Nephron (organoid): ENCODE measurements around the gene KLHL29.

Experiments used
- H3K27ac Mint-ChIP-seq, 3 experiments: 2 replicates each; pipeline ENCODE4 v1.8.0; 2020; ENCODE audit warnings: mixed read lengths in 3 of 3, mild to moderate bottlenecking in 2 of 3, moderate library complexity in 1 of 3
- H3K27me3 Mint-ChIP-seq: 2 replicates; pipeline ENCODE4 v1.8.0; 2021; ENCODE audit warnings: low read depth, mild to moderate bottlenecking, moderate library complexity, mixed read lengths
- H3K36me3 Mint-ChIP-seq: 2 replicates; pipeline ENCODE4 v1.8.0; 2020; ENCODE audit warnings: low read depth, mixed read lengths
- H3K4me1 Mint-ChIP-seq: 2 replicates; pipeline ENCODE4 v1.8.0; 2020; ENCODE audit warnings: mixed read lengths
- H3K4me3 Mint-ChIP-seq, 3 experiments: 2 replicates each; pipeline ENCODE4 v1.8.0; 2020; ENCODE audit warnings: mild to moderate bottlenecking in 3 of 3, mixed read lengths in 3 of 3, moderate library complexity in 2 of 3
- H3K9me3 Mint-ChIP-seq: 2 replicates; pipeline ENCODE4 v1.8.0; 2020; ENCODE audit warnings: mixed read lengths
- TF ChIP-seq, protein P1 (sequence below), 3 experiments: fragments of 200-600 bp; sonication (generic); IDR thresholded peaks; one replicate each; pipeline ENCODE4 v1.5.0; 2021; ENCODE audit warnings: antibody characterized with exemption in 3 of 3; ENCODE audit not compliant: unreplicated experiment in 3 of 3

KLHL29 gene

DNA sequence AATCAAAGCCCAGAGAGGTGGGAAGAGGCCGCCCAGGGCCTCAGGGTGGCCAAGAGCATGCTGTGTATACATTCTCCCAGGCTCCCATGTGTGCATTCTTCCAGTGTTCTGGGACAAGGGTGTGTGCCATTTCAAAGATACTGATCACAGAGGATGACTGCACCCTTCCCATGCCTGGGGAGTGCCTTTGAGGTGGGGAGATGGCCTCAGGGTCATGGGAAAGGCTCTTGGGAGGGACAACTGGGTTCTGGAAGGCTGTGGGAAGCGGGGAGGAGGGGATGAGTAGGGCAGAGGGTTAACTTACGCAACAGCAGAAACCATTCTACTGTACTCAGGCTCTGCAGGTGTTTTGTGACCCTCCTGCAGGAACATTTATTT, 40.9 kb downstream of the KLHL29 start:
- H3K27me3 Mint-ChIP-seq: no peaks in the 10 kb centered on the region

DNA sequence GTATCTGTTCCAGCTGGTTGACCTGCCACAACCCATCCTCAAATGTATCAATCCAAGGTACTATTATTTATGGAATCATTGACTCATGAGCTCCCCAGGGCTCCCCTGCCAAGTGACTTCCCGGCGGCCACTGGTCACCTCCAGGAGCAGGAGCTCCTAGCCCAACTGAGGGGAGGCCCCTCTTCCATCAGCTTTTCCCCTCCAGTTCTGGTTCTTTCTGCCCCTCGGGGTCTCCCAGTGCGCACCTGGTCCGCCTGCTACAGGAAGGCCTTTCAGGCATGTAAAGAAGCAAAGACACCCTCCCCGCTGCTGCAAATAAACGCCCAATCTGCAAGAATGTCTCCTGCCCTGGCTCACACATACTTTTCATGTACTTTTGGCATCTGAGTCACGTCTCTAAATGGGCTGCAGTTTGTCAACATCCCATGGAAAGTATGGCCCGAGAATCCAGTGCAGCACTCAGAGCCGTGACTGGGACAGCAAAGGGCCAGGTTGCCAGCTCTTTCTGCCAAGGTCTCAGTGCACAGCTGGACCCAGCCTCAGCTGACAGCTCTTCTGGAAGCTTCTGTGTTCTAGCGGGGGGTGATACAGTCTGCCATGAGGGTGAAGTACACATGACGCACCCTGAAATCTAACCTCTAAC, 41.4 kb downstream of the KLHL29 start:
- Mint-ChIP-seq H3K4me3 (no peak overlapping the region), H3K9me3 (no peaks in the 10 kb centered on the region), H3K27ac (peak overlapping the region in 2 of 3 experiments; percentile 25 to 49), H3K27me3 (no peaks in the 10 kb centered on the region), H3K4me1 (peaks cover 45% of the 10 kb centered on the region), H3K36me3 (no peaks in the 10 kb centered on the region)
- TF ChIP-seq, protein P1, sequence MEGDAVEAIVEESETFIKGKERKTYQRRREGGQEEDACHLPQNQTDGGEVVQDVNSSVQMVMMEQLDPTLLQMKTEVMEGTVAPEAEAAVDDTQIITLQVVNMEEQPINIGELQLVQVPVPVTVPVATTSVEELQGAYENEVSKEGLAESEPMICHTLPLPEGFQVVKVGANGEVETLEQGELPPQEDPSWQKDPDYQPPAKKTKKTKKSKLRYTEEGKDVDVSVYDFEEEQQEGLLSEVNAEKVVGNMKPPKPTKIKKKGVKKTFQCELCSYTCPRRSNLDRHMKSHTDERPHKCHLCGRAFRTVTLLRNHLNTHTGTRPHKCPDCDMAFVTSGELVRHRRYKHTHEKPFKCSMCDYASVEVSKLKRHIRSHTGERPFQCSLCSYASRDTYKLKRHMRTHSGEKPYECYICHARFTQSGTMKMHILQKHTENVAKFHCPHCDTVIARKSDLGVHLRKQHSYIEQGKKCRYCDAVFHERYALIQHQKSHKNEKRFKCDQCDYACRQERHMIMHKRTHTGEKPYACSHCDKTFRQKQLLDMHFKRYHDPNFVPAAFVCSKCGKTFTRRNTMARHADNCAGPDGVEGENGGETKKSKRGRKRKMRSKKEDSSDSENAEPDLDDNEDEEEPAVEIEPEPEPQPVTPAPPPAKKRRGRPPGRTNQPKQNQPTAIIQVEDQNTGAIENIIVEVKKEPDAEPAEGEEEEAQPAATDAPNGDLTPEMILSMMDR (IDR thresholded peaks at IDR 0.05; ENCODE audit: unreplicated experiment in 3 of 3): no peak

More for the DNA sequence above, 40.9 kb downstream of the KLHL29 start:
- Mint-ChIP-seq H3K4me1 (peaks cover 40% of the 10 kb centered on the region), H3K9me3 (no peaks in the 10 kb centered on the region), H3K36me3 (no peaks in the 10 kb centered on the region), H3K4me3 (no peak overlapping the region), H3K27ac (peak overlapping the region in 1 of 3 experiments; percentile 25)
- TF ChIP-seq, protein P1 (IDR thresholded peaks at IDR 0.05; ENCODE audit: unreplicated experiment in 3 of 3): no peak

DNA sequence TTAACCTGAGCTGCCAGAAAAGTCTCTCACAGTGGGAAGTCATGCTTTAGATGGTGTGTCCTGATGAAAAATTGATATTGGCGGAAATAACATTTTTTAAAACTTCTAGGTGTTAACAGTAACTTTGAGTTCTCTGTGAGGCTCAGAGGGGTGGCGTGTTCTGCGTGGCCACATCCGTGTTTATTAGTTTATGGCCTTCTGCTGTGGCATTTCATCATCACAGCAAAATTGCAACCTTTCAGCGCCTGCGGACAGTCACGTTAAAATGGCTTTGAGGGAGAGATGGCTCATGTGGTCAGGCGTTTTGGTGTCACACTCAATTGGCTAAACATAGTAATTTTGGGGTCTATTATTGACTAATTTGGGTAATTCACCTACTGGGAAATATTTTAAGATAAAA, 42.4 kb downstream of the KLHL29 start:
- no peak overlapping the region for H3K27ac Mint-ChIP-seq
- TF ChIP-seq, protein P1 (IDR thresholded peaks at IDR 0.05; ENCODE audit: unreplicated experiment in 3 of 3): no peak
- H3K4me3 Mint-ChIP-seq: no peak overlapping the region
- no peaks in the 10 kb centered on the region for H3K9me3 Mint-ChIP-seq
- no peaks in the 10 kb centered on the region for H3K36me3 Mint-ChIP-seq
- peaks cover 45% of the 10 kb centered on the region for H3K4me1 Mint-ChIP-seq
- H3K27me3 Mint-ChIP-seq: no peaks in the 10 kb centered on the region

DNA sequence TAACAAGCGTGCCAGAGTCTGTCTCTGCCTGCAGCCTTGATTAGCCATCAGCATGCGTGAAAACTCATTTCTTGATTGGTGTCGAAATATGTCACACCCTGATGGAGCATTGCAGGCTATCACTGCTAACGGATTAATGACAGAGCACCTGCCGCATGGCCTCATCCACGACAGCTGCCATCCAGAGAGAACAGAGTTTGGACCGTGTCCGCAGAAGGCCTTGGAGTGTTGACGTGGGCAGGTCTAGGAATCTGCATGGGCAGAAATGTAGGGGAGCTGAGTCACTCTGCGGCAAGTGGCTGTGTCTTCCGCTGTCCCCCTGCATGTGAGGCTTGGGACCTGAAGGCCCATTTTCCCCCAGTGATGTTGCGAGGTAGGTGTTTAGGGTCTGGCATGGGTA, 43.0 kb downstream of the KLHL29 start:
- Mint-ChIP-seq H3K36me3 (no peaks in the 10 kb centered on the region), H3K4me1 (peaks cover 45% of the 10 kb centered on the region), H3K4me3 (no peak overlapping the region), H3K27me3 (no peaks in the 10 kb centered on the region), H3K27ac (no peak overlapping the region), H3K9me3 (no peaks in the 10 kb centered on the region)
- TF ChIP-seq, protein P1 (IDR thresholded peaks at IDR 0.05; ENCODE audit: unreplicated experiment in 3 of 3): no peak

DNA sequence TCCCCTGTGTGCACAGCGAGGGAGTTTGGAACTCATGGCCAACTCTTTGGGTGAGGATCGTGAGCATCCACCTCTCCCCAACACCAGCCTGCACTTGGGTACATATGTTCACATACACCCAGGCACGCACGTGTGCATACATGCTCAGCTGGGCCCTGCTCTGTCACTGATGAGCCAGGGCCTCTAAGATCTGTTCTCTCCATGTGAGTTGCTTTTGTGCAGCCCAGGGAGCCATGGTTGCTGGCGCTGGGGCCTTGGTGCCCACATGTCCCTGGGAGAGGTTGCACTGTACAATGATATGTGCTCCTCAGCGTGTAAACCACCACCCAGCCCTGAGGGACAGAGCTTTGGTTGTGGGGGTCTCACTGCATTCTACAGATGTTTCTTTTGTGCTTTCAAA, 44.1 kb downstream of the KLHL29 start:
- Mint-ChIP-seq H3K4me1 (peaks cover 40% of the 10 kb centered on the region), H3K27me3 (peaks cover 6% of the 10 kb centered on the region), H3K36me3 (no peaks in the 10 kb centered on the region), H3K27ac (no peak overlapping the region), H3K4me3 (no peak overlapping the region), H3K9me3 (no peaks in the 10 kb centered on the region)
- TF ChIP-seq, protein P1 (IDR thresholded peaks at IDR 0.05; ENCODE audit: unreplicated experiment in 3 of 3): no peak

DNA sequence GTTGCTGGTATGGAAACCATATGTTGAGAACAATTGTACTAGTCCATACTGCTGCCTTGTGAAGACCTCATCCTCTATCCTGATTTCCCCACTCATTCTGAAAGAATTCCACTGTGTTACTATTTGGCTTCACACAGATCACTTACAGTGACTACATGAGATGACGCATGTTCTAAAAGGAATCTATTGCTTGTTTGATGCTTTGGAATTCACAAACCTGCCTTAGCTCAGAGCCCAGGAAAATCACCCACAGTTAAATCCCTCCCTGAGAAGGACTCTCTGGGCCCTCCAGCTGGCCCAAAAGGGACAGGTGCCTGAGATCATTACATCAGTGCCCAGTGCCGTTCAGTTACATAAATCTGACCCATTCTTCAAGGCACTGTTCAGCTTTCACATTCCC, 45.3 kb downstream of the KLHL29 start:
- Mint-ChIP-seq H3K4me3 (no peak overlapping the region), H3K27me3 (peaks cover 6% of the 10 kb centered on the region), H3K36me3 (no peaks in the 10 kb centered on the region), H3K27ac (peak overlapping the region in 1 of 3 experiments; percentile 26), H3K4me1 (peaks cover 45% of the 10 kb centered on the region), H3K9me3 (no peaks in the 10 kb centered on the region)
- TF ChIP-seq, protein P1 (IDR thresholded peaks at IDR 0.05; ENCODE audit: unreplicated experiment in 3 of 3): no peak
